Measurements from ENCODE around the gene GIT1.

The GIT1 gene, protein sequence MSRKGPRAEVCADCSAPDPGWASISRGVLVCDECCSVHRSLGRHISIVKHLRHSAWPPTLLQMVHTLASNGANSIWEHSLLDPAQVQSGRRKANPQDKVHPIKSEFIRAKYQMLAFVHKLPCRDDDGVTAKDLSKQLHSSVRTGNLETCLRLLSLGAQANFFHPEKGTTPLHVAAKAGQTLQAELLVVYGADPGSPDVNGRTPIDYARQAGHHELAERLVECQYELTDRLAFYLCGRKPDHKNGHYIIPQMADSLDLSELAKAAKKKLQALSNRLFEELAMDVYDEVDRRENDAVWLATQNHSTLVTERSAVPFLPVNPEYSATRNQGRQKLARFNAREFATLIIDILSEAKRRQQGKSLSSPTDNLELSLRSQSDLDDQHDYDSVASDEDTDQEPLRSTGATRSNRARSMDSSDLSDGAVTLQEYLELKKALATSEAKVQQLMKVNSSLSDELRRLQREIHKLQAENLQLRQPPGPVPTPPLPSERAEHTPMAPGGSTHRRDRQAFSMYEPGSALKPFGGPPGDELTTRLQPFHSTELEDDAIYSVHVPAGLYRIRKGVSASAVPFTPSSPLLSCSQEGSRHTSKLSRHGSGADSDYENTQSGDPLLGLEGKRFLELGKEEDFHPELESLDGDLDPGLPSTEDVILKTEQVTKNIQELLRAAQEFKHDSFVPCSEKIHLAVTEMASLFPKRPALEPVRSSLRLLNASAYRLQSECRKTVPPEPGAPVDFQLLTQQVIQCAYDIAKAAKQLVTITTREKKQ

DNA sequence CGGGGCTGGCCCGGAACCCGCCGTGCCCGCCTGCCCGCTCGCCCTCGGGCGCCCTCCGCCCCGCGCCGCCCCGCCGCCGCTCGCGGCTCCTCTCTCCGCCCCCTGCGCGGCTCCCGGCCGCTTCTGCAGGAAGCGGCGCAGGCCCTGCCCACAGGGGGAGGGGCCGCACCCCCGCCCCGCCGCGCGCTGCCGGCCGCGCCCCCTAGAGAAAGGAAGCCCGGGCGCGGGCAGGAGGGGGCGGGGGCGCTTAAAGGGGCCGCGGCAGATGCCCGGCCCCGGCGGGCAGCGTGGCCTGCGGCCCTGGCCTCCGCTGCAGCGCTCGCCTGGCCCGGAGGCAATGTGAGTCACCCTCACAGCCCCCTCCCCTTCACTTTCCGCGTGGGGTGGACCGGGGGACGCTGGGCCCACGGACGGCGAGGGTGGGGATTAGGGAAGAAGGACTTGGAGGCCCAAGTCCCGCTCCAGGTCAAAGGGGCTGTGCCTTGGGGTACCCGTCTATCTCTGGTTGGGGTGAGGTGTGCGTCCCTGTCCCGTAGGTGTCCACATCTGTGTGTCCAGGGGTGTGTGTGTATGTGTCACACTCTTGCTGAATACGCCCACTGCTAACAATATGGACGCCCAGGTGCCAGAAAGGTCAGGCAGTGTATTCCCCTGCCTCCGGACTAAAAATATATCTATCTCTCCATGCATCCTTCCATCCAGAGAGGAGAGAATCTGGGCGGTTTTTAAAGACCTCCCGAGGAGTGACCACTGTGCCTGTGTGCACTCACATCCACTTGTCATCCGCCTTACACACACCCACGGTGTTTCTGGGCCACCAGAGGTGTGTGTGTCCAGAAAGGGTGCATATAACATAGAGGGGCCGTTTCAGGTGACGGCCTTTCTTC is at the start of gene GIT1:
GIT1 (minus strand) TSS at position 125 of the 887 bp plus-strand sequence. CDS start 270 bp downstream, outside the sequence.
- TF ChIP-seq, protein P1, sequence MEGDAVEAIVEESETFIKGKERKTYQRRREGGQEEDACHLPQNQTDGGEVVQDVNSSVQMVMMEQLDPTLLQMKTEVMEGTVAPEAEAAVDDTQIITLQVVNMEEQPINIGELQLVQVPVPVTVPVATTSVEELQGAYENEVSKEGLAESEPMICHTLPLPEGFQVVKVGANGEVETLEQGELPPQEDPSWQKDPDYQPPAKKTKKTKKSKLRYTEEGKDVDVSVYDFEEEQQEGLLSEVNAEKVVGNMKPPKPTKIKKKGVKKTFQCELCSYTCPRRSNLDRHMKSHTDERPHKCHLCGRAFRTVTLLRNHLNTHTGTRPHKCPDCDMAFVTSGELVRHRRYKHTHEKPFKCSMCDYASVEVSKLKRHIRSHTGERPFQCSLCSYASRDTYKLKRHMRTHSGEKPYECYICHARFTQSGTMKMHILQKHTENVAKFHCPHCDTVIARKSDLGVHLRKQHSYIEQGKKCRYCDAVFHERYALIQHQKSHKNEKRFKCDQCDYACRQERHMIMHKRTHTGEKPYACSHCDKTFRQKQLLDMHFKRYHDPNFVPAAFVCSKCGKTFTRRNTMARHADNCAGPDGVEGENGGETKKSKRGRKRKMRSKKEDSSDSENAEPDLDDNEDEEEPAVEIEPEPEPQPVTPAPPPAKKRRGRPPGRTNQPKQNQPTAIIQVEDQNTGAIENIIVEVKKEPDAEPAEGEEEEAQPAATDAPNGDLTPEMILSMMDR (IDR thresholded peaks at IDR 0.05; ENCODE audit: low read length) = no peak
- no peak for TF ChIP-seq EZH2 (IDR thresholded peaks at IDR 0.05; ENCODE audit: borderline replicate concordance, low read length)
- peak within 1 kb of the TSS; percentile 99 for H3K4me2 ChIP-seq (ENCODE audit: low read length)
- peaks cover 80% of the 10 kb centered on the region for H3K4me1 ChIP-seq (ENCODE audit: insufficient read depth, low read length, severe bottlenecking)
- H3K79me2 ChIP-seq (ENCODE audit: insufficient read depth, low read length) = peaks cover 9% of the 10 kb centered on the region; the same call in 1 of the 2 replicates
- H3K27me3 ChIP-seq (ENCODE audit: insufficient read depth, low read length) = no peaks in the 10 kb centered on the region
- H4K20me1 ChIP-seq (ENCODE audit: insufficient read depth, low read length) = no peaks in the 10 kb centered on the region
- H2AFZ ChIP-seq (ENCODE audit: low read length) = peak within 1 kb of the TSS; percentile 29; the same call in 1 of the 2 replicates
- no peaks in the 10 kb centered on the region for H3F3A ChIP-seq (ENCODE audit: insufficient read depth, low read length)
- H3K9me2 ChIP-seq (ENCODE audit: low read depth, low read length) = no peaks in the 10 kb centered on the region
- H3K9me3 ChIP-seq (ENCODE audit: low read length) = no peaks in the 10 kb centered on the region
- H3K9ac ChIP-seq (ENCODE audit: low read length) = peak within 1 kb of the TSS; percentile 93
- H3K36me3 ChIP-seq (ENCODE audit: insufficient read depth, low read length) = no peaks in the 10 kb centered on the region
- peak within 1 kb of the TSS; percentile 87 for H3K27ac ChIP-seq (ENCODE audit: low read depth, low read length, poor library complexity, severe bottlenecking)
- H3K4me3 ChIP-seq (ENCODE audit: low read depth, low read length, poor library complexity, severe bottlenecking) = peak within 1 kb of the TSS; percentile 94

DNA sequence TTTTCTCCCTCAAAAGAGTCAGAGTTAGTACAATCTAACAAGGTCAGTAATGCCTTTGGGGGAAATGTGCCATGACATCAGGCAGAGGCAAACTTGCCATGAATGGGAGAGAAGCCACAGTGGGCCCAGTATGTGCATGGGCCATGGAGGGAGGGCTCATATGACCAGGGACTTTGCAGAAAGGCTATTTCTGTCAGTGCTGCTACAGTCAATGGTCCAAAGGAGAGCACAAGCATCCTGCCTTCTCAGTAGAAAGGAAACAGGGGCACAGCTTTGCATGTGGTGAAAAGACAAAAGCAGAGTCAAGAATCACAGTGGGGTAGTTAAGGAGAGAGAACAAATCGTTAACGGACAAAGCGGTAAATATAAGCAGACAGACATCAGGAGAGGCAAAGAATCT is 44.4 kb upstream of the GIT1 start:
- H3K4me2 ChIP-seq (ENCODE audit: low read length) = no peak overlapping the region
- H3F3A ChIP-seq (ENCODE audit: insufficient read depth, low read length) = no peaks in the 10 kb centered on the region
- no peak overlapping the region for H2AFZ ChIP-seq (ENCODE audit: low read length)
- no peak overlapping the region for H3K9ac ChIP-seq (ENCODE audit: low read length)
- H3K4me1 ChIP-seq (ENCODE audit: insufficient read depth, low read length, severe bottlenecking) = peaks cover under 1% of the 10 kb centered on the region
- no peaks in the 10 kb centered on the region for H3K79me2 ChIP-seq (ENCODE audit: insufficient read depth, low read length)
- H3K9me2 ChIP-seq (ENCODE audit: low read depth, low read length) = no peaks in the 10 kb centered on the region
- H3K27me3 ChIP-seq (ENCODE audit: insufficient read depth, low read length) = no peaks in the 10 kb centered on the region
- 0 out of 2 replicates have a peak, but pooled peaks cover 3% of the 10 kb centered on the region for H4K20me1 ChIP-seq (ENCODE audit: insufficient read depth, low read length)
- H3K9me3 ChIP-seq (ENCODE audit: low read length) = no peaks in the 10 kb centered on the region
- H3K27ac ChIP-seq (ENCODE audit: low read depth, low read length, poor library complexity, severe bottlenecking) = no peak overlapping the region
- TF ChIP-seq, protein P1 (IDR thresholded peaks at IDR 0.05; ENCODE audit: low read length) = no peak
- no peak for TF ChIP-seq EZH2 (IDR thresholded peaks at IDR 0.05; ENCODE audit: borderline replicate concordance, low read length)
- peaks cover 84% of the 10 kb centered on the region for H3K36me3 ChIP-seq (ENCODE audit: insufficient read depth, low read length)
- H3K4me3 ChIP-seq (ENCODE audit: low read depth, low read length, poor library complexity, severe bottlenecking) = no peak overlapping the region

DNA sequence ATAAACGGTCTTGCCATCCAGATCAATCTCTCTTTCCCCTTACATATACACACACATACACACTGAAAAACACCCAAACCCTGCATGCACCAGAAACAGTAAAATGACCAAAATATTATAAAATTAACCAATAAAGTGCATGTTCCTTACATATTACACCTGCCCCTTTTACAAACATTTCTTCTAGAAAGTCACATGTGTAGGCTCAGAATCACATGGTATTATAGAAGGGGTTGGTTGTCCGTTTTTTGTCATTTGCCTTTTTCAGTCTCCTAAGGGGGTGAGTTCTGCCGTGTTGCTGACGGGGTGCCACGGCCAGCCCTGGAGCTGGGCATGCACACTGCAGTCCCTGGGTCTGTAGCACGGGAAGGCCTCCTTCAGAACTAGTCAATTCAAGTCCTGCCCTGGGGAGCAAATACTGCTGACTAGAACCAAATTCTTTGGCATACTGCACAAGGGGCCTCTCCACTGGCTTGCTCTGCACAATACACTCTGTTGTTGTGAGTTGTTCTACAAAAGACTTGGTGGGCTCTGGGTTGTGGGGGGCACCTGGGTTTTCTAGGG is 41.3 kb upstream of the GIT1 start:
- Histone ChIP-seq H3K27me3 (ENCODE audit: insufficient read depth, low read length) (no peaks in the 10 kb centered on the region), H3K9me3 (ENCODE audit: low read length) (no peaks in the 10 kb centered on the region), H2AFZ (ENCODE audit: low read length) (no peak overlapping the region), H3K4me2 (ENCODE audit: low read length) (no peak overlapping the region), H3K27ac (ENCODE audit: low read depth, low read length, poor library complexity, severe bottlenecking) (no peak overlapping the region), H3K9ac (ENCODE audit: low read length) (no peak overlapping the region), H3K4me1 (ENCODE audit: insufficient read depth, low read length, severe bottlenecking) (no peaks in the 10 kb centered on the region), H3K79me2 (ENCODE audit: insufficient read depth, low read length) (no peaks in the 10 kb centered on the region), H3K36me3 (ENCODE audit: insufficient read depth, low read length) (peaks cover 78% of the 10 kb centered on the region), H4K20me1 (ENCODE audit: insufficient read depth, low read length) (0 out of 2 replicates have a peak, but pooled peaks cover 3% of the 10 kb centered on the region), H3F3A (ENCODE audit: insufficient read depth, low read length) (no peaks in the 10 kb centered on the region), H3K9me2 (ENCODE audit: low read depth, low read length) (no peaks in the 10 kb centered on the region), H3K4me3 (ENCODE audit: low read depth, low read length, poor library complexity, severe bottlenecking) (no peak overlapping the region)
- TF ChIP-seq, protein P1 (IDR thresholded peaks at IDR 0.05; ENCODE audit: low read length) = no peak
- TF ChIP-seq EZH2 (IDR thresholded peaks at IDR 0.05; ENCODE audit: borderline replicate concordance, low read length) = no peak
